ENCODE data around the gene DBF4B.
A peak's percentile ranks its signal among the peaks of the same experiment; 100 is the strongest.
"Not testable (repeated sequence)": the region's sequence is repeated elsewhere in the genome, so short reads cannot be mapped to it uniquely, and the experiment has no call there.

DBF4B gene

GRCh38 chr17:44708401-44709263 is at the start of gene DBF4B:
TSS of gene DBF4B (plus strand) at chr17:44708665. CDS start at chr17:44708821, 156 bp downstream.
- peak; percentile 94 for DNase-seq

DNA sequence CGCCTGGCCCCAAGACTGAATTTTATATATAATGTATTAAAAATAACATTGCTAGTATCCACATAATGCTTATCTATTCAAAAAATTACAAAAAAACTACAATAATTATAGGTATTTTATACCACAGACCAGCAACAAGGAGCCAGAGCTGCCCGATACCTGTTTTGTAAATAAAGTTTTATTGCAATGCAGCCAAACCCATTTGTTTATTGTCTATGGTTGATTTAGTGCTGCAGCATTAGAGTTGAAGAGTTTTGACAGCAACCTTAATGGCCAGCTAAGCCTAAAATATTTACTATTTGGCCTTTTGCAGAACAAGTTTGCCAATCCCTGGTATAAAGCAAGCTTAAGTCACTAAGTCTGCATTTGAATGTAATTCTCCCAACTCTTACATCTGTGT is 46.6 kb upstream of the DBF4B start:
- no peak for DNase-seq

DNA sequence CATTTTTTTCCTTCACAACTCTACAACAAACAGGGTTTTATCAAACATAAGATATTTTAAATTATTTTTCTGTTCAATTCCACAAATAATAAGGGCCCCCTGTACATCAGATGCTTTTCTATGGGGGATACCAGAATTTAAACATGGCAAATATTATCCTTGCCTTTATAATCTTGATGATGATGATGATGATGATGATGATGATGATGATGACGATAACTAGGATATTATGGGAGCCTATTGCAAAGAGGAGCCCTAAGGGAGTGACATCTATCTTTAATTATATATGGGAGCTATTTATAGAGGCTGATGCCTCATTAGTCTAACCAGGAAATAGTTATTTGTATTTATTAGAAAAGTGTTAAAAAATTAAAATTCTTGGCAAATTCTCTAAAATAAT is 45.4 kb upstream of the DBF4B start:
- DNase-seq, result no peak

- no peak for DNase-seq
These were observed 43.6 kb upstream of the DBF4B start for GRCh38 chr17:44664867-44665266.

- no peak for DNase-seq
These were observed 42.5 kb upstream of the DBF4B start for GRCh38 chr17:44666006-44666405.

DNA sequence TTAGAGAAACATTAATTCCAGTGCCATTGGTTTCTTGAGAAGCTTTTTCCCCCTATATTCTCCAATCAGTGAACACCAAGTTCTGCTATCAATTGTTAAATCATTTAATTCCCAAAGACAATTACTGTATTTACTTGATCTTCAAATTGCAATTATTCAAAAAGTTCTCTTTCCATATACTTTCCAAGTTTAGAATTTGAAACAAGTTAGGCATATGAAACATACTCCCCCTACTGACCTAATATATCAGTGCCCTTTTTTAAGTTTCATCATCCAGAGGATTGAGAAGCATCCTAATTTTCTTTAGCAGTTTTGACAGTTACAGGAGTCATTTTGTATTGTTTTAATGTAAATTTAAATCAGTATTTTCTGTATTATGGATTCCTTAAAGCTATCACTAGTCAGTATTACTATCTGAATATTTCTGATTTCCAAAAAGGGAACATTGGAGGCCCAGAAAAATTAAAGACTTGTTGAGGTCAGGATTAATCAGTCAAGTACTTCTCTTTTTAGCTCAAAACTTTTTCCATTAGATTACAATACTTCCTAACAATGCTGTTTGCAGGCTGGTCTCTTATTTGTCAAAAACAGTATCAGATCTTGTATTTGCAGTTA is 35.9 kb upstream of the DBF4B start:
- DNase-seq, result peak; percentile 58

- no peak for DNase-seq
These were observed 34.6 kb upstream of the DBF4B start for GRCh38 chr17:44673893-44674292.

DNA sequence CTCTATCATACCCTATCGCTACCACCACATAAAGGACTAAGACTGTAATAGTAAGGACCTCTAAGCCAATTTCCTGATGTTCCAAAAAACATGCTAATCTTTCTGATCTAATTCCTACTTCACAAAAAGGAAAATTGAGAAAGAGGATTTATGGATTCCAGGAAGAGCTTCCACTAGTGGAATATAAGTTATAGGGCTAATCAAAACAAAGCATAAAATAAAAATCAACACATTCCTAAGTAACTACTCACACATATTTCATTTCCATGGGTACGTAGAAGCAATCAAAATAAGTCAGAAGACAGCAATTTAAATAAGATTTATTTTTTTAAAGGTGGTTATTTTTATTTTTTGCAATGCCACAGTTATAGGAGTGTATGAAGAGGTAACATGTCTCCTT is 31.3 kb upstream of the DBF4B start:
- no peak for DNase-seq

DNA sequence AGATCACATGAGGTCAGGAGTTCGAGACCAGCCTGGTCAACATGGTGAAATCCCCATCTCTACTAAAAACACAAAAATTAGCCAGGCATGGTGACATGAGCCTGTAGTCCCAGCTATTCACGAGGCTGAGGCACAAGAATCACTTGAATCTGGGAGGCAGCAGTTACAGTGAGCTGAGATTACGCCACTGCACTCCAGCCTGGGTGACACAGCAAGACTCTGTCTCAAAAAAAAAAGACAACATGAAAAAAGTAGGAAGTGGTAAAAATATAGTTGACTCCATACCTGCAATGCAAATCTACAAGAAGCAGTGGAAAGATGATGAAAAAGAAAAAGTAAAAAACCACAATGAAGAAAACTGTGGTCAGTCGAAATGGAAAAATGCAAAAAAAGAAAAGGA is 25.2 kb upstream of the DBF4B start:
- DNase-seq, result peak; percentile 24

GRCh38 chr17:44687756-44688155 is 20.7 kb upstream of the DBF4B start:
- DNase-seq, result no peak

DNA sequence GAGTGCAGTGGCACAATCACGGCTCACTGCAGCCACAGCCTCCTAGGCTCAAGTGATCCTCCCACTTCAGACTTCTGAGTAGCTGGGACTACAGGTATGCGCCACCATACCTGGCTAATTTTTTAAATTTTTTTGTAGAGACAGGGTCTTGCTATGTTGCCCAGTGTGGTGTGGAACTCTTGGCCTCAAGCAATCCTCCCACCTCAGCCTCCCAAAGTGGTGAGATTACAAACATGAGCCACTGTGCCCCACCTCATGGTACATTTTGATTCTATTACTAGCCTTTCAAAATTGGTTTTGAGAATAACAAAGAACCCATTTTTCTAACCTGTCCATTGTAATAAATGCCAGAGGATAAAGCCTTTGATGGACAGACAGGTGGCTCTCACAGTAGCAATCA is 20.3 kb upstream of the DBF4B start:
- DNase-seq, result no peak

GRCh38 chr17:44688675-44689476 is 19.6 kb upstream of the DBF4B start:
- DNase-seq, result peak; percentile 13

DNA sequence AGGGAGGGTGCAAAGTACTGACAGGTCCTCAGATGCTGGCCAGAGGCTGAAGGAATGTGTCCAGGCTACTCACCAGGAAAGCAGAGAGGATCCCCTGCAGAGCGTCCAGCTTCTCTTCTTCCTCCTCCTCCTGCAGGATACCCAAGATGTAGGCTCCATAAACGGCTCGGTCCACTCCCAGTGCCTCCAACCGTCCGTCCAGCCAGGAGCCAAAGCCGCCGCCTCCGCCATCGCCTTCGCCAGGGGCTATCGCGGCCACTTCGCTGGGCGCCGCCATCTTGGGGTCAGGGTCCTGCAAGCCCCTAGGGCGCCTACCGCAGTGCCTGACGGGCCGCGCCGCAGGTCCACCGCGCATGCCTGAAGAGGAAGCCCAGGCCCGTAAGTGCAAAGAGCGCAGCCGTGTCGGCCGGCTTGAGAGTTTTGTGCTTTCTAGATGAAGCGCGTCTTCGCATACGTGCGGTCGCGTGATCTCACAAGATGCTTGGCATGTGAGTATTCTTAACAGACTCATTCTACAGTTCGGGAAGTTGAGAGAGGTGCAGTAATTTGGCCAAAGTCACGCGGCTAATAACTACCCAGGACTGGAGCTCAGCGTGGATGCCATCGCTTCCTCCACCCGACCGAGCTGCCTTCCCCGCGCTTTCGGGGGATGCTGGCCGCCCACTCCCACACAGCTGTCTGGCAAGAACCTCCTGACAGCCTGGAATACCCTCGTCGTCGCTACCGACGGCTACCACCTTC is 18.8 kb upstream of the DBF4B start, which contains the start of gene CCDC43:
Gene CCDC43, minus strand, starts transcription at position 300 of the 741 bp plus-strand sequence. Its CDS starts 23 bp downstream, at position 277.
- peak; percentile 94 for DNase-seq

GRCh38 chr17:44690746-44691306 is 17.6 kb upstream of the DBF4B start:
- peak; percentile 60 for DNase-seq

DNA sequence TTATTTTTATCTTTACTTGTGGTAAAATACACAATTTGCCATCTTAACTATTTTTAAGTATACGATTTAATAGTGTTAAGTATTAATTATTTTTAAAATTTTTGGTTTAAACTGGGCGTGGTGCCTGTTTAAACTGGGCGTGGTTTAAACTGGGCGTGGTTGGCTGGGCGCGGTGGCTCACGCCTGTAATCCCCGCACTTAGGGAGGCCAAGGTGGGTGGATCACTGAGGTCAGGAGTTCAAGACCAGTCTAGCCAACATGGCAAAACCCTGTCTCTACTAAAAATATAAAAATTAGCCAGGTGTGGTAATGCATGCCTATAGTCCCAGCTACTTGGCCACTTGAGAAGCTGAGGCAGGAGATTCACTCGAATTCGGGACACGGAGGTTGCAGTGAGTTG is 14.9 kb upstream of the DBF4B start:
- DNase-seq, result peak; percentile 14

- DNase-seq, result not testable (repeated sequence)
These were observed 8.2 kb upstream of the DBF4B start for GRCh38 chr17:44700288-44700687.

GRCh38 chr17:44707755-44708400 is 587 bp upstream of the DBF4B start:
- DNase-seq, result peak; percentile 48

DNA sequence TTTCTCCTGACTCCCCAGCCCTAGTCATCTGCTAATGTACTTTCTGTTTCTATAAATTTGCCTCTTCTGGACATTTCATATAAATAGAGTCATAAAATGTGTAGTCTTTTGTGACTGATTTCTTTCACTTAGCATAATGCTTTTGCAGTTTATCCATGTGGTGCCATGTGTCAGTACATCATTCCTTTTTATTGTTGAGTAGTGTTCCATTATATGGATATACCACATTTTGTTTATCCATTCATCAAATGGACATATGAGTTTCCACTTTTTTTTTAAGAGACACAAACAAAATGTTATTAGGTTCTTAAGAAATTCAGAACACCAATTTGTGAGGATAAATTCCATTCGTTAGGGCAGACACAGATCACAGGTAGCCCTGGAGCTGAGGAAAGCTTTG is 11.0 kb downstream of the DBF4B start:
- no peak for DNase-seq

GRCh38 chr17:44722254-44722653 is 13.8 kb downstream of the DBF4B start:
- no peak for DNase-seq

GRCh38 chr17:44726121-44726520 is 17.7 kb downstream of the DBF4B start:
- not testable (repeated sequence) for DNase-seq

DNA sequence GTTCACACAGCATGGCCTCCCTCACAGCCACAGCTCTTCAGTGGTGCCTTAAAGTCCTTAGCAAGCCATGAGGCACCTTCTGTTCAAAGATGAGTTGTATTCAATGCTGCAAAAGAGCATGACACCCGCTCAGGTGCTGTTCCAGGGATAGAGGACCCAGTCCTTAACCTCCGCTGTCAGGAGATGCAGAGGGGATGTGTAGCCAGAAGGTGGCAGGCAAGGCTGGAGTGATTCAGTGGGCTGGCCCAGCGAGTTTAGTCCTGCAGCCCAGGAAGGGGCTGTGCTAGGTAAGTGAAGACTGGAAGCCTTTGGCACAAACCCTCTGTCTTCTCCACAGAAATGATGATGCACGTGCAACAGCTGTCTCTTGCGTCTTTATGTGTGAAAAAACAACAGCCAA is 25.3 kb downstream of the DBF4B start:
- peak; percentile 51 for DNase-seq

- no peak for DNase-seq
These were observed 25.8 kb downstream of the DBF4B start for GRCh38 chr17:44734272-44734671.

Measured in hematopoietic multipotent progenitor cell treated with erythropoietin and hydrocortisone succinate and interleukin-3 and kit ligand, for 6 days (in vitro differentiated cells).